A549 treated with AZD2906 at 1 μM for 4 hours (cell line): ENCODE data around the gene CLEC9A. TPM values are rescaled to one million over a fixed set of nuclear protein-coding genes. Genes with fewer than 3 reads are reported as not detected.

Experiments used
- total RNA-seq: library from RNA; stranded (reverse); fragments of 200-300 nt; extraction: Qiagen RNA extraction; gene quantifications from 5 replicates; pipeline ENCODE4 v1.2.3, GENCODE V29; 2022

CLEC9A gene
- total RNA-seq = not detected in 5 replicates

DNA sequence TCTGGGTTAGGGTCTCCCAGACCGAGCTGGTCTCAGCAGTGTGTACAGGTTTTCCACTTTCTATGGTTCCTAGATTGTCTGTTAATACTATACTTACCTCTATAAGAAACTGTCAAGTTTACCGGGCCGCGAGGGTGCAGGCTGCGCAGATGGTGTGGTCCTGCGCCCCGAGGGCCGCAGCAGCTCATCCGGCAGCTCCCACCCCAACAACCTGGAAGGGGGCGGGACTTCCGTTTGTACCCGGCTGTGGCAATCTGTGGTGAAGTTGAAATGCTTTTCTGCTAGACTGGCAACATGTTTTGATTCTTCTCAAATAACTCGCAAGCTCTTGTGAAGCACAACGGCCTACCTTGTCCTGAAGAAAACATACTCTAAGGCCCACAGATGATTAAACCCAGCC, at the start of gene CLEC9A:
CLEC9A (plus strand) TSS at position 237 of the 400 bp plus-strand sequence. CDS start 22,006 bp downstream, outside the sequence.

DNA sequence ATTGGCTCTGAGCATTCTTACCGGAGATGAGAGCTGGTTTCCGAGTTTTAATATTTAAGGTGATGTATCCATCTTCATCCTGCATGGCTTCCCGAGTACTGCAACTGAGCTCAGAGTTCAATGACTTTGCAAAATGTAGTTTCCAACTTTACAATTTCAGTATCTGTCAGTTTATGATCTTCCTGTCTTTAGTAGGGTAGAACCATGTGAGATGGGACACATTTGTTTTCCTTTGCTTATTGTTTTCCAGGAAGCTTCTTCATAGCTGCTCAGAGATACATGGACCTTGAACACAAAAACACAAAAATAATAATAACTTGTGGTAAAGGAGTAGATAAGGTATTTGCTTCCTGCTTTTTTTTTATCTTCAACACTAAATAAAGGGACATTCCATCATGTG, 31.5 kb upstream of the CLEC9A start, which contains the start of gene CLEC1B:
CLEC1B (minus strand) TSS at position 106 of the 400 bp plus-strand sequence; CDS start at position 85, 21 bp downstream.

DNA sequence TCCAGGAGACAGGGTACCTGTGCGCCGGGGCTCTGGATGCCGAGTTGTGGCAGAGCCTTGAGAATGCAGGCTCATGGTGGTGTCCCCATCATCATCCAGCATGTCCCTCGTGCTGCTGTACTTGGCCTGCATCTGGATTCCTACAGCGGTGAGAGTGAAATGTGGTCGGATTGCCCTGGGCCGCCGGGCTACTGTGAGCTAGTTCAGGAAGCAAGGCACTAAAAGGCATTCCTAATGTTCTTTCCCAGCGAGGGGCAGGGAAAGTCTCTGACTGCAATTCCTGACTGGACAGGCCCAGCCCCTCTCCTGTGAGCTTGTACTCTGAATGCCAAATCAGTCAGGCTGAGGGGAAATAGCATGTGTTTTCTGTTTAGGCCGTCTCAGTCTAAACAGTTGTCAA, 68.3 kb downstream of the CLEC9A start, which contains the start of gene CLEC1A:
CLEC1A (minus strand) TSS at position 195 of the 400 bp plus-strand sequence; CDS start at position 132, 63 bp downstream.

Other genes with a start within 250 kb of the CLEC9A start
- gene KLRF1, start 203.2 kb upstream of the CLEC9A start, total RNA-seq = not detected in 5 replicates
- 1.00 to 1.4 TPM (median 1.3 TPM) in 5 replicates for gene CLEC2B, start 161.3 kb upstream of the CLEC9A start, total RNA-seq
- gene KLRF2, start 149.2 kb upstream of the CLEC9A start, total RNA-seq = not detected in 5 replicates
- not detected in 5 replicates for gene CLEC2A, start 98.3 kb upstream of the CLEC9A start, total RNA-seq
- not detected in 5 replicates for gene CLEC12A, start 59.3 kb upstream of the CLEC9A start, total RNA-seq
- gene CLEC1B, start 31.6 kb upstream of the CLEC9A start, total RNA-seq = not detected in 5 replicates
- not detected in 5 replicates for gene CLEC12B, start 20.1 kb upstream of the CLEC9A start, total RNA-seq
- not detected in 5 replicates for gene CLEC1A, start 68.3 kb downstream of the CLEC9A start, total RNA-seq
- not detected in 5 replicates for gene CLEC7A, start 99.5 kb downstream of the CLEC9A start, total RNA-seq
- gene OLR1, start 141.4 kb downstream of the CLEC9A start, total RNA-seq = 0.71 to 1.4 TPM (median 1.3 TPM) in 5 replicates
- gene TMEM52B, start 148.3 kb downstream of the CLEC9A start, total RNA-seq = 0.05 to 0.25 TPM (median 0.19 TPM) in 4 of 5 replicates, not detected in the other
- 29.9 to 41.2 TPM (median 39.0 TPM) in 5 replicates for gene GABARAPL1, start 182.2 kb downstream of the CLEC9A start, total RNA-seq